Measurements from ENCODE around the gene ENTHD1.

ENTHD1 gene

DNA sequence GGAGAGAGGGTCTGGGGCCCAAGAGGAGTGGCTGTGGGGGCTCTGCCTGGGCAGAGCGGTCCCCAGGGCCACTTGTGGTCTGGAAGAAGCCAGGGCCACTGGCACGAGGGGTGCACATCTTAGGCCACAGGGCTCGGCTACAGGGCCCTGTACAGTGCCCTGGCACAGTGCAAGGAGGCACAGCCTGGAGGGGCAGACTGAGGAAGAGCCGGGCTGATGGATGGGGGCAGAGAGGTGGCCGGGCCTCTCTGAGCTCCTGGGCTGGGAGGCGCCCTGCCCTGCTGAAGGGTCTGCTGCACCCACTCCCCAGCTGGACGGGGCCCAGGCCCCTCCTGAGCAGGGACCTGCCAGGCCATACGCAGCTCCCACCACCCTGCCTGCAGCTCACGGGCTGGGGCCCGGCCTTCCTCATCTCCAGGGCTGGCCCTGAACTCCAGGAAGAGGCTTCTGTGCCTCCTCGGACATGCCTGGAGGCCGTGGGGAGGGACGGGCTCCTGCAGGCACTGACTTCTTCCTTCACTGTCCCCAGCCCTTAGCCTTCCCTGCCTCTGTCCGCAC lies 199.5 kb downstream of the ENTHD1 start:
- no peaks in the 10 kb centered on the region for H3K4me1 ChIP-seq (ENCODE audit: low read length)
- peaks cover 88% of the 10 kb centered on the region for H3K27me3 ChIP-seq (replicated peaks; ENCODE audit: insufficient read depth, low read length)
- H4K20me1 ChIP-seq (ENCODE audit: insufficient read depth, low read length), result no peaks in the 10 kb centered on the region
- H3K9me2 ChIP-seq (replicated peaks; ENCODE audit: insufficient read depth, low read length), result no peaks in the 10 kb centered on the region
- H3K36me3 ChIP-seq (replicated peaks; ENCODE audit: insufficient read depth, low read length), result no peaks in the 10 kb centered on the region
- no peak overlapping the region for H3K27ac ChIP-seq (ENCODE audit: low read length)
- TF ChIP-seq EZH2phosphoT487 (IDR thresholded peaks at IDR 0.05; ENCODE audit: low read length) (no peak), EZH2 (optimal IDR thresholded peaks at IDR 0.05; ENCODE audit: low read depth, low read length) (no peak)
- TF ChIP-seq, protein P1, sequence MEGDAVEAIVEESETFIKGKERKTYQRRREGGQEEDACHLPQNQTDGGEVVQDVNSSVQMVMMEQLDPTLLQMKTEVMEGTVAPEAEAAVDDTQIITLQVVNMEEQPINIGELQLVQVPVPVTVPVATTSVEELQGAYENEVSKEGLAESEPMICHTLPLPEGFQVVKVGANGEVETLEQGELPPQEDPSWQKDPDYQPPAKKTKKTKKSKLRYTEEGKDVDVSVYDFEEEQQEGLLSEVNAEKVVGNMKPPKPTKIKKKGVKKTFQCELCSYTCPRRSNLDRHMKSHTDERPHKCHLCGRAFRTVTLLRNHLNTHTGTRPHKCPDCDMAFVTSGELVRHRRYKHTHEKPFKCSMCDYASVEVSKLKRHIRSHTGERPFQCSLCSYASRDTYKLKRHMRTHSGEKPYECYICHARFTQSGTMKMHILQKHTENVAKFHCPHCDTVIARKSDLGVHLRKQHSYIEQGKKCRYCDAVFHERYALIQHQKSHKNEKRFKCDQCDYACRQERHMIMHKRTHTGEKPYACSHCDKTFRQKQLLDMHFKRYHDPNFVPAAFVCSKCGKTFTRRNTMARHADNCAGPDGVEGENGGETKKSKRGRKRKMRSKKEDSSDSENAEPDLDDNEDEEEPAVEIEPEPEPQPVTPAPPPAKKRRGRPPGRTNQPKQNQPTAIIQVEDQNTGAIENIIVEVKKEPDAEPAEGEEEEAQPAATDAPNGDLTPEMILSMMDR (IDR thresholded peaks at IDR 0.05; ENCODE audit: low read length), result no peak
- H3K9ac ChIP-seq (ENCODE audit: low read length), result no peak overlapping the region
- no peak overlapping the region for H2AFZ ChIP-seq (ENCODE audit: low read length)
- H3F3A ChIP-seq (ENCODE audit: insufficient read depth, low read length), result no peaks in the 10 kb centered on the region
- DNase-seq, result no peak
- no peak overlapping the region for H3K4me2 ChIP-seq (ENCODE audit: low read depth, low read length)
- no peaks in the 10 kb centered on the region for H3K79me2 ChIP-seq (ENCODE audit: low read length)
- no peak overlapping the region for H3K4me3 ChIP-seq (ENCODE audit: low read length)
- H3K9me3 ChIP-seq (replicated peaks; ENCODE audit: insufficient read depth, low read length), result no peaks in the 10 kb centered on the region
